GM21825 (cell line): Measurements from ENCODE around the gene GRAP2.
A peak's percentile ranks its signal among the peaks of the same experiment; 100 is the strongest.
"Not testable (repeated sequence)": the region's sequence is repeated elsewhere in the genome, so short reads cannot be mapped to it uniquely, and the experiment has no call there.

Experiments used
- ATAC-seq: cut with Tn5 transposase; IDR thresholded peaks from one replicate; pipeline ENCODE4 v1.9.1; 2021; ENCODE audit warnings: mild to moderate bottlenecking, moderate library complexity; ENCODE audit not compliant: unreplicated experiment

GRAP2 gene

DNA sequence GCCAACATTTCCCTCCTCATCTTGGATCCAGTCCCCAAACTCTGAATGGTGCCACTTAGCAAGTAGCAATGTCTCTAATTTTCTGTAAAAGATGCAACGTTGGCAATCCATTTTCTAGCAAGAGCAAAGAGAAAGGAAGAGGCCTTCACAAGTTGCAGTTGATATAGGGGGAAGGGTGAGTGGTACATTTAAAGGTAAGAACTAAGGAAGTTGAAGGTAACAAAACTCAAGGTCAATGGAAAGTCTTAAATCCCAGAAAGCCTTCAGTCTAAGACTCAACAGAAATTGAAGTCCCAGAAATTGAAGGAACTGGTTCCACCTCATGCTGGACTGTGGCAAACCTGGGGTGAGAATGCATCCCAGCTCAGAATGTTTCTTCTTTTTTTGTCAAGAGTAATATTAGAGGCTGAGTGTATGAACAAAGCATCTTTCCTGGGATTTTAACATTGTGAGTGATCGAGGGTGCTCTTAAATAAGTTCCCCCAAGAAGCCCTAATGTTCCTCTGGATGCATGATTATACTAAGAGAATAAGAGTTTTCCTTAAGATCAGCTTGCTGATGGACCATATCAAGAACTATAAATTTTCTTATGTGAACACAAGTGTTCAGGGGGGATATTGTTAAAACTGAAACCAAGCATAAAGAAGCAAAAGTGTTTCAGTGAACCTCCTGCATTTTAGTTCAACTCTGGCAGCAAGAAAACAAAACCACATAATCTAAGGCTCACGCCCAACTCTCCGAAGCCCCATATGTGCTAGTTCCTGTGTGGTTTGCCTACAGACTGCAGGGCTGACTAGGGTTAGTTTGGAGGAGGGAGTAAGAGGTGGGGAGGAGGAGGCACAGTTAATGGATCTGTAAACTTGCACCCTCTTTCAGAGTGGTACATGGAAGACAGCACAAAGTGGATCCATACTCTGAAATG lies at the start of gene GRAP2:
GRAP2 (plus strand) TSS at position 779 of the 922 bp plus-strand sequence. CDS start 46,023 bp downstream, outside the sequence.
- peak; percentile 59 for ATAC-seq

DNA sequence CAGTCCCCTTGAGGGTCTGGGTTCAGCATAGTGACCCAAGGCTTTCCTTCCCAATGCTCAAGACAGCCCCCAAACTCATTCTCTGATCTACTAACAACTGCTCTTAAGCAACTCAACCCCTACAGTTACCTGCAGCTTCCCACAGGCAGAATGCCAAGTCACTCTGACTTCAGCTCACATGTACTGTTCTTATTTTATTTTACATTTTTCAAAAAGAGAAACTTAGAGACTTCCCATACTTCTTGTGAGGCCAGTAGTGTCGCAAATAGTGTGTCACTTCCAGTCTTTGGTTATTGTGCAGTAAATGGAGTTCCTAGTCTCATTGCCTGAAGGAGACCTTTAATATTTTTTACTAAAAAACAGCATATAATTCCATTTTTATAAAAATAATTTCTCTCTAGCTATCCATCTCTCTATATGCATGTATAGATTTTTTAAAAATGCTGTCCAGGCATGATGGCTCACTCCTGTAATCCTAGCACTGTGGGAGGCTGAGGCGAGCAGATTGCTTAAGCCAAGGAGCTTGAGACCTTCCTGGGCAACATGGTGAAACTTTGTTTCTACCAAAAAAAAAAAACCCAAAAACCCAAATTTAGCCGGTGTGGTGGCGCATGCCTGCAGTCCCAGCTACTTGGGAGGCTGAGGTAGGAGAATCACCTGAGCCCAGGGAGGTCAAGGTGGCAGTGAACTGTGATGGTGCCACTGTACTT lies 49.1 kb upstream of the GRAP2 start:
- no peak for ATAC-seq

DNA sequence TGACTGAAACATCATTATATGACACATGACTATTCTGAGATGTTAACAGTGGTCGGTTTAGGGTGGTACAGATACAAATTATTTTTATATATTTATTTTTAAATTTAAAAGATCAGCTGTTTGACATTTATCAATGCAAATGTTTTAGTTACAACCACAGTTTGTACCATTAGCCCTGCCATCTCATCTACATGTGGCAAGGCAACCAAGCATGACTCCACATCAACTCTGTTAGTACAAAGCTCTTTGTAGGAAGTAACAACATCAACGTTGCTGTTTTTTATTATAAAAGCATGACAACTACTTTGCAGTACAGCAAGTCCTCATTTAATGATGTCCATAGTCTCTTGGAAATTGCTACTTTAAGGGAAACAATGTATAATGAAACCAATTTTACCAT lies 48.1 kb upstream of the GRAP2 start:
- no peak for ATAC-seq

DNA sequence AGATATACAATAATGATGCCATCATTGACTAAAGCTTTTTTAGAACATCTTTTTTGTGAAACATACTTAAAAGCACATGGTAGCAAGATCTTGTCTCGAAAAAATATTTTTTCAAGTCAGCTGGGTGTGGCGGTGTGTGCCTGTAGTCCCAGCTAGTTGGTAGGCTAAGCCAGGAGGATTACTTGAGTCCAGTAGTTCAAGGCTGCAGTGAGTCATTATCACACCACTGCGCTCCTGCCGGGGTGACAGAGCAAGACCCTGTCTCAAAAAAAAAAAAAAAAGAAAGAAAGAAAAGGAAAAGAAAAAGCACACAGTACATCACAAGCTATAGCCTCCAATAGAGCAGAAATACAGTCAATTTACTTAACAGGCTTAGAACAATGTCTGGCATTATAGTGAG lies 44.3 kb upstream of the GRAP2 start:
- no peak for ATAC-seq

DNA sequence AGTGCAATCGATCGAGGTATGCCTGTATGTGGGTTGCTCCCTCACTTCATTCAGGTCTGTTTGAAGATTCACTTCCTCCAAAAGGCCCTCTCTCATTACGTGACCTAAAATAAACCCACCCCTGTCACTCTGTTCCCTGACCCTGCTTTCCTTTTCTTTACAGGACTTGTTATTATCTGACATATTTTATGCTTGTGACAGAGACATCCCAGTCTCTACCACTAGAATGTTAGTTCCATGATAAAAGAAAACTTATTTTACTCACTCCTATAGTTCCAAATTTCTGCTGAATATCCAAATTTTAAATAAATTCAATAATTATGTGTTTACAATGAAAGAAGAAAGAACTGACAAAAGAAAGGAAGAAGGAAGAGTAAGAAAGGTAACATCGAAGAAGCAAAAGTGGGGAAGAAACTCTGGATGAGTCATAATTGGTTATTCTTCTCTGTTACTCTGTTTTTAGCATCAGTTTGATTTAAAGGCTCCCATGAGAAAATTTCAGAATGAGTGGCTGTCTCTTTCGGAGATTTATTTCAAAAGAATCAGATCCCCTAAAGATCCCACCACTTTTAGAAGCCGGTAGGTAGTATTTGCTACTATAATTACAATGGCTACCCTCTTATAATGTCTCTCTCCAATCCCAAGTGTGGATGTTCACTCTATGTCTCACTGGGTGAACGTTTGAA lies 40.8 kb upstream of the GRAP2 start:
- no peak for ATAC-seq

DNA sequence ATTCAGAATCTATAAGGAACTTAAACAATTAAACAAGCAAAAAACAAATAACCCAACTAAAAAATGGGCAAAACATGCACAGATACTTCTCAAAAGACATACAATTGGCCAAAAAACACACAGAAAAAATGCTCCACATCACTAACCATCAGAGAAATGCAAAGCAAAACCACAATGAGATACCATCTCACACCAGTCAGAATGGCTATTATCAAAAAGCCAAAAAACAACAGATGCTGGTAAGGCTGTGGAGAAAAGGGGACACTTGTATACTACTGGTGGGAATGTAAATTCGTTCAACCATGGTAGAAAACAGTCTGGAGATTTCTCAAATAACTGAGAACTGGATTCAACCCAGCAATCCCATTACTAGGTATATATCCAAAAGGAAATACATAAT lies 32.1 kb upstream of the GRAP2 start:
- no peak for ATAC-seq

DNA sequence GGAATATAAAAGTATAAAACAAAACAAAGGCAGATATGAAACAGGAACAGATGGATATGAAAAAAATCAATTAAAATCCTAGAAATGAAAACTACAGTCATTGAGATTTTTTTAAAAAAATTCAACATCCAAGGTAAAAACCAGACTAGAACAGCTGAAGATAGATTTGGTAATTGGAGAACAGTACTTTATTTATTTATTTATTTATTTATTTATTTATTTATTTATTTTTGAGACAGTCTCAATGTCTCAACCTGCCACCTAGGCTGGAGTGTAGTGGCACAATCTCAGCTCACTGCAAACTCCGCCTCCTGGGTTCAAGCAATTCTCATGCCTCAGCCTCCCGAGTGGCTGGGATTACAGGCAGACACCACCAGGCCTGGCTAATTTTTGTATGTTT lies 31.1 kb upstream of the GRAP2 start:
- not testable (repeated sequence) for ATAC-seq

DNA sequence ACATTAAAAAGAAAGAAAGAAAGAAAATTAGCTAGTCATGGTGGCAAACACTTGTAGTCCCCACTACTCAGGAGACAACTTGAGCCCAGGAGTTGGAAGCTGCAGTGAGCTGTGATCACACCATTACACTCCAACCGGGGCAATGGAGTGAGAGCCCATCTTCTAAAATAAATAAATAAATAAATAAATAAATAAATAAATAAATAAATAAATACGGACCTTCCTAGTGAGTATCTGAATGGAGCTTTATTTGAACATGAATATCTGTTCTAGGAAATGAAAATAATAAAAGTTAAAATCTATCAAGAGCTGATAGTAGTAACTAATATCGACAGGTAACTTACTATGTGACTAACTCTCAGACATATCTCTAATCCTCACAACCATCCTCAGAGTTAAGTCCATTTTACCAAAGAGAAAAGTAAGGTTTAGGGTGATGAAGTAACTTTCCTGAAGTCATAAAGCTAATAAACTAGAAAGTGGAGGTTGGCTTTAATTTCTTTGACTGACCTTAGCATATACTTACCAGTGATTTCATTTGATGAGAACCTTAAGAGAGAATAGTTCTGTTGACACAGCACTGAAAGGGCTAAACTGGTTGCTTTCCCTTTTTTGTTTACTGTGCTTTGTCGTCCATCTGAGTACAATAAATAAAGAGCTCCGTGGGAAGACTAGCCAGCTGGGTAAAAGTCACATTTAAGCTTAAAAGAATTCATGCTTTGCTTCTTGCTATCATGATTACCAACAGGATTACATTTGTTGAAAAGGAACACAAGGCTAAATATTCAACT lies 29.7 kb upstream of the GRAP2 start:
- no peak for ATAC-seq

DNA sequence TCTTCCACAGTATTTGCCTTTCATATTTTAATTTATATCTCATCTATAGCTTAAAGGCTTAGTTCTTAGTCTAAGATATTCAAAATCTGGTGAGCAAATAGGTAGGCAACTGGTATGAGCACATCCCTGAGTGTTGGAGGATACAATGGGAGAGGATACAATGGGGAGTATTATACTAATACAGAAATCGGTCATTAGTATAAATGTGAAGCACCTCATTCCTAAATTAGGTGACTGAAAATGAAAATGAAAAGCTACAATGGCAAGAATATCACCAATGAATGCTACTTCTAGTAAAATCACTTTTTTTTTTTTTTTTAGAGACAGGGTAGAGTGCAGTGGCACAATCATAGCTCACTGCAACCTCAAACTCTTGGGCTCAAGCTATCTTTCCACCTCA lies 28.3 kb upstream of the GRAP2 start:
- ATAC-seq, result no peak

DNA sequence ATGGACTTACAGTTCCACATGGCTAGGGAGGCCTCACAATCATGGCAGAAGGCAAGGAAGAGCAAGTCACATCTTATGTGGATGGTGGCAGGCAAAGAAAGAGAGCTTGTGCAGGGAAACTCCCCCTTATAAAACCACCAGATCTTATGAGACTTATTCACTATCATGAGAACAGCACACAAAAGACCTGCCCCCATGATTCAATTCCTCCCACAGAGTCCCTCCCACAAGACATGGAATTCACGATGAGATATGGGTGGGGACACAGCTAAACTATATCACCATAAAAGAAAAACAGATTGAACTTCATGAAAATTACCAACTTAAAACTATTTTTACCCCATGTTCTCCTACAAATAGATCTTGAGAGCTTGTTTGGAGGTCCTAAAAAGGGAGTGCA lies 26.9 kb upstream of the GRAP2 start:
- no peak for ATAC-seq

DNA sequence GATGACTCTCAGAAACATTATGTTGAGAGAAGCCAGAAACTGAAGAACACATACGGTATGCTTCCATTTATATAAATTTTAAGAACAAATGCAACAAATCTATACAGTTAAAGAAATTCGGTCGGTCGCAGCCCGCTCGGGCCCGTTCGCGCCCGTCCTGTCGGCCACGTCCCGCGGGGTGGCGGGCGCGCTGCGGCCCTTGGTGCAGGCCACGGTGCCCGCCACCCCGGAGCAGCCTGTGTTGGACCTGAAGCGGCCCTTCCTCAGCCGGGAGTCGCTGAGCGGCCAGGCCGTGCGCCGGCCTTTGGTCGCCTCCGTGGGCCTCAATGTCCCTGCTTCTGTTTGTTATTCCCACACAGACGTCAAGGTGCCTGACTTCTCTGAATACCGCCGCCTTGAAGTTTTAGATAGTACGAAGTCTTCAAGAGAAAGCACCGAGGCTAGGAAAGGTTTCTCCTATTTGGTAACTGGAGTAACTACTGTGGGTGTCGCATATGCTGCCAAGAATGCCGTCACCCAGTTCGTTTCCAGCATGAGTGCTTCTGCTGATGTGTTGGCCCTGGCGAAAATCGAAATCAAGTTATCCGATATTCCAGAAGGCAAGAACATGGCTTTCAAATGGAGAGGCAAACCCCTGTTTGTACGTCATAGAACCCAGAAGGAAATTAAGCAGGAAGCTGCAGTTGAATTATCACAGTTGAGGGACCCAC lies 25.6 kb upstream of the GRAP2 start:
- ATAC-seq, result not testable (repeated sequence)

DNA sequence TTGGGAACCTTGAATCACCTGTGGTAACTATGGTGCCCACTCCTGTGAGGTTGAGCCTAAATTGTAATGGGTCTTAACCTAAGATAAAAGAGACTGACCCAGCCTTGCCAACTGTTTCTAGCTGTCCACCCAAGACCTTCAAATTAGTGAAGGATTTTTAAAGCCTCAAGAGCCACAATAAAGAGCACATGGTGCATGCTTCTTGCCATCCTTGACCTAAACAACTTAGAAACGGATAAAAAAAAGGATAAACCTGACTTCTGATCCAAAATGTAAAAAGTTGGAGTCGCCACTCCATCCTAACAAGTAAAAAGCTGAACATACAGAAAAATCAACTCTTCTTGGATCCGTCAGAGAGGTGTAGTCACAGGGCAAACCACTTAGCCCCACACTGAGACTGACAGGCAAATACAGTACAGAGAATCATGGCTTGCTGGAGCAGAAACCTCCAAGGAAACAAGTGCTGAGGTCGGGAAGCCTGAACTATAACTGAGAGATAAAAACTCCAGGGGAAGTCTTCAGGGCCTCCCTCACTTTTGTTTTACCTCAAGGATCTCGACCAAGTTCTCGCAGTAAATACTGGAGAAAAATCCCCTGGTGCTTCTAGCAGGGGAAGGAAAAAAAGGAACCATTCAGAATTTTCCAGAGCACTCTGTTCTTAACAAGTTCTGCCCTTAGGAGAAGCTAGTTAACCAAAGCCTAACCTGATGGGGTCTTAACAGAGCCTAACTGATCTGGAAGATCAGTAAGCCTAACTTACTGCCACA lies 23.6 kb upstream of the GRAP2 start:
- ATAC-seq, result no peak

DNA sequence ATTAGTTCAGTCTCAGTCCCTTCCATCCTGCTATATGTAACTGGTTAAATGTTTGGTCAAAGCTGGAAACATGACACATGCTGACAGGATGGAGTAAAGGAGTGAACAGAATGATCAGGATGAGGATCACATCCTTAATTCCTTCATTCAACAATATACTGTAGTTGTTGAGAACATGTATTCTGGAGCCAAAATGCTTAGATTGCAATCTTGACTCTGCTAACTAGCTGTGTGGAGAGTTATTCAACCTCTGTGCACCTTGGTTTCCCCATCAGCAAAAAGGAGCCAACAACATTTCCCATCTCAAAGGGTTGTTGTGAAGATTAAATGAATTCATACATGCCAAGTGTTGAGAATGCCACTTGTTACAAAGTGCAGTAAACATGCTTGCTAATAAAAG lies 20.2 kb upstream of the GRAP2 start:
- ATAC-seq, result no peak

DNA sequence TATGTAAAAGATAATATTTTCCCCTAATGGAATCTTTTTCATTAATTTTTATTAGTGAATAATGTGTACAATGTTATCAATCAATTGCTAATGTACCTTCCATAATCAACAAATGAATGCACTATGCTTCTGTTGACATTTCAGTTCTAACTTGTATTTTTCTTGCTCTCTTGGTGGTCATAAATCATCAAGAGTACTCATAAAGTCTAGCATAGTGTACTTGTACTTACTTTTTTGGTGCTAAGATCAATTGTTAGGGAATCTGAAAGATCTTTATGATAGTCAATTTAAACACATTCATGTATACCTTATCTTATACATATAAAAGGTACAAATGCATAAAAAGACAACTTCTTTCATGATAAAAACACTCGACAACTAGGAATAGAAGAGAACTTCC lies 17.8 kb upstream of the GRAP2 start:
- no peak for ATAC-seq

DNA sequence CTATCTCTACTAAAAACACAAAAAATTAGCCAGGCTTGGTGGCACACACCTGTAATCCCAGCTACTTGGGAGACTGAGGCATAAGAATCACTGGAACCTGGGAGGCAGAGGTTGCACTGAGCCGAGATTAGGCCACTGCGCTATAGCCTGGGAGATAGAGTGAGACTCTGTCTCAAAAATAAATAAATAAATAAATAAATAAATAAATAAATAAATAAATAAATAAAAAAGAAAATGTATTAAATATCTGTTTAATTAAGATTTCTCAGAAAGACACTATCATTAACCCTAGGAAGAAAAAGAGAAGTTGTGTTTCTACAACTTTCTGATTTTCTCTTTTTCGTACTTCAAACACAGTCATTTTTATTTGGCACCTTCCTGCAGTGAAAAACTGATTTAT lies 11.0 kb upstream of the GRAP2 start:
- not testable (repeated sequence) for ATAC-seq

DNA sequence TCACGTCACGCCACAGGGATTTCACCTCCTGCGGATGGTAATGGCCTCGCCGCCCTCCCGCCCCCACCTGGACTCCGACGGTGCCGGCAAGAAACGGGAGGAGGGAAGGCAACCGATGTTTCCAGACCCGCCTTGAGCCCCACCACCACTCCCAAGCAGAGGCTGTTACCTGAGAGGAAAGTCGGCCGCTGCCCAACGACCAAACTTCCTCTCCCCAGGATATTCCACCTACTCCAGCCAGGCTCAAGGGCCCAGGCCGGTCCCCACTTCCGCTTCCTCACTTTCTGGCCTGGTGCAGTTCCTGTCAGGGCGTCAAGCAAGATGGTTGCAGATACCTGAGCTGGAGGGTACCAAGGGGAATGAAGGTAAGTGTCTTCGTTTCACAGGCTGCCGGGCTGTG lies 7.4 kb upstream of the GRAP2 start, which contains the start of gene ENTHD1:
ENTHD1 (minus strand) TSS at position 235 of the 400 bp plus-strand sequence. CDS start 6,012 bp downstream, outside the sequence.
- no peak for ATAC-seq

DNA sequence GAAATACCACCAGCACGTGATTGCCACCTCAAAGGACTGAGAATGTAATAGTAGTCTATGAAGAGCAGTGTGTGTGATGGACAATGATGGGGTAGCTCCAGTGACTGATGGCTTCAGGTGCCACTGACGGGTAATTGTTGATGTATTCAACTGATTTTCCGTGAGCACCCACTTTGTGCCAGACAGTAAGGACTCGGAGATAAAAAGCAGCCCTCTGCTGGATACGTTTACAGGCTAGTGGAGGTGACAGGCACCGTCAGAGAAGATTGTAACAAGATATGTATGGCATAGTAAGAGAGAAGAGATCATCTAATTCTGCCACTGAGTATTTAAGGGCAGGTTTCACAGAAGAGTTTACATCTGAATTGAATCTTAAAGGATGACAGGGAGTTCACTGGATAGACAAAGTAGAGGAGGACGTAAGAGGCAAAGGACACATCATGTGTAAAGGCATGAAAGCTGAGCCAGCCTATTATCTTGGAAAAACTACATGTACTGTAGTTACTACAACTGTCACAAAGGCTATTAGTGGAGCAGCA lies 6.3 kb upstream of the GRAP2 start:
- no peak for ATAC-seq

DNA sequence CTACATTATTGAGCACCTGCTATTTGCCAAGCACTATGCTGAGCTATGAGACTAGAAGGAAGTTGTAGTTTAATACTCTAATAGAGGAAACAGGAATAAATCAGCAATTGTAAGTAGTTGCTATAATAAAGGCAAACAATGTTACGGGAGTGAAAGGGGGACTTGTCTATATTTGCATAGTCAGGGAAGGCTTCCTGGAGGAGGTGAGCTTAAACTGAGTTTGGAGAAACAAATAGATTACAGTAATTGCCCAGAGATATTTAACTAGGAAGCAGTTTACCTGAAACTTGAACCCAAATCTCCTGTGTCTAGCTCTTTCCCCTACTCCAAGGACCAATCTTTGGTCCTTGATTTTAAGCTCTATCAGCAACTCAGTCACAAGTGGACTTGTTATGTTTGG lies 5.2 kb upstream of the GRAP2 start:
- ATAC-seq, result no peak
